ENCODE results near the gene C5orf15. TPM values are rescaled to one million over a fixed set of nuclear protein-coding genes. Genes with fewer than 3 reads are reported as not detected.

Gene C5orf15
- total and polyA plus RNA-seq, 4 donors, result 21.6 to 118 (median 40.0) TPM

DNA sequence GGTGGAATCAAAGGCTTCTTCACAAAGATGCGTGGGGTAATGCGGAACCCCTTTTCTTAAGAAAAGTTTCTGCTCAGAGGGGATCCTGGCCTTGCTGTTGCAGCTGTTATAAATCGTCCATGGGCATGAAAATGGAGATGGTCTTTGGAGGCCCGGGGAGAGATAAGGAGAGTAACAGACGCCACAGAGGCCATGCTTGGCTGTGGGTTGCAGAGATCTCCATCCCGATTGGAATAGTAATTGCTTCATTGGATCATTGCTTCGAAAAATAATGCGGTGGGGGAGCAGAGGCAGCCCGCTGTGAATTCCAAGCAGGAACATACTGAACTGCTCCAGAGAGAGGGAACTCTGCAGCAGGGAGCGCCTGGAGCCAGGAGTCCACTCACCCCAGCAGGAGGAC is 55.5 kb downstream of the C5orf15 start:
- no peak for DNase-seq
- no peaks in the 10 kb centered on the region for H3K27me3 ChIP-seq (ENCODE audit: control insufficient read depth in 3 of 3, insufficient read depth in 3 of 3, low read length in 2 of 3)
- no peak overlapping the region for H3K27ac ChIP-seq (ENCODE audit: low read depth in 1 of 2, low read length in 1 of 2)
- 84 to 94% methylated on average over 10 of the region's 10 CpGs for WGBS, 2 donors
- H3K36me3 ChIP-seq (ENCODE audit: control insufficient read depth in 4 of 4, insufficient read depth in 4 of 4, low read length in 4 of 4), result no peaks in the 10 kb centered on the region
- ATAC-seq (ENCODE audit: insufficient read depth, low FRiP score), result no peak
- TF ChIP-seq, protein P1, sequence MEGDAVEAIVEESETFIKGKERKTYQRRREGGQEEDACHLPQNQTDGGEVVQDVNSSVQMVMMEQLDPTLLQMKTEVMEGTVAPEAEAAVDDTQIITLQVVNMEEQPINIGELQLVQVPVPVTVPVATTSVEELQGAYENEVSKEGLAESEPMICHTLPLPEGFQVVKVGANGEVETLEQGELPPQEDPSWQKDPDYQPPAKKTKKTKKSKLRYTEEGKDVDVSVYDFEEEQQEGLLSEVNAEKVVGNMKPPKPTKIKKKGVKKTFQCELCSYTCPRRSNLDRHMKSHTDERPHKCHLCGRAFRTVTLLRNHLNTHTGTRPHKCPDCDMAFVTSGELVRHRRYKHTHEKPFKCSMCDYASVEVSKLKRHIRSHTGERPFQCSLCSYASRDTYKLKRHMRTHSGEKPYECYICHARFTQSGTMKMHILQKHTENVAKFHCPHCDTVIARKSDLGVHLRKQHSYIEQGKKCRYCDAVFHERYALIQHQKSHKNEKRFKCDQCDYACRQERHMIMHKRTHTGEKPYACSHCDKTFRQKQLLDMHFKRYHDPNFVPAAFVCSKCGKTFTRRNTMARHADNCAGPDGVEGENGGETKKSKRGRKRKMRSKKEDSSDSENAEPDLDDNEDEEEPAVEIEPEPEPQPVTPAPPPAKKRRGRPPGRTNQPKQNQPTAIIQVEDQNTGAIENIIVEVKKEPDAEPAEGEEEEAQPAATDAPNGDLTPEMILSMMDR (IDR thresholded peaks at IDR 0.05; ENCODE audit: control extremely low read depth, extremely low read depth), result no peak
- H3K9me3 ChIP-seq (ENCODE audit: control insufficient read depth in 4 of 4, insufficient read depth in 3 of 4, low read length in 3 of 4), result no peaks in the 10 kb centered on the region
- no peak overlapping the region for H3K4me3 ChIP-seq
- H3K4me1 ChIP-seq (ENCODE audit: control insufficient read depth in 5 of 5, insufficient read depth in 5 of 5, low read length in 5 of 5), result peaks cover 0 to 18% (median 0%) of the 10 kb centered on the region in 5 donors
- no peak overlapping the region for H3K9ac ChIP-seq (ENCODE audit: insufficient read depth in 1 of 2, low read length in 2 of 2)

DNA sequence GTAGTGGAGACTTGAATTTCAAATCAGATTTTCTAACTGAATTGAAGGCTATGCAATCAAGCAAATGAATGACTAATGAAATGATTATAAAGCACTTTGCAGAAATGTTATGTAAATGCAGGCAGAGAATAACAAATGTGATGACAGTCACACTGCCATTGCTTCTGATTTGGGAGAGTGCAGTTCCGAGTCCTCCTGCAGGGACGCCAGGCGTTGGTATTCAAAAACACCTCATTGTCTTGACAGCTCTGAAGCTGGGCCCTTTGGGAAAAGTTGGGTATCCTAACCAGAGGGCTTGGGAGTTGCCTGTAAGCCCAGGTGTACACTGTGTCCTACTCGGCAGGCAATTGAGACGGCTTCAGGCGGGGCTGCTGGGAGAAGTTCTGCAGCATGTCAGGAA is 57.9 kb downstream of the C5orf15 start:
- Histone ChIP-seq H3K36me3 (ENCODE audit: control insufficient read depth in 4 of 4, insufficient read depth in 4 of 4, low read length in 4 of 4) (no peaks in the 10 kb centered on the region), H3K9me3 (ENCODE audit: control insufficient read depth in 4 of 4, insufficient read depth in 3 of 4, low read length in 3 of 4) (no peaks in the 10 kb centered on the region), H3K9ac (ENCODE audit: insufficient read depth in 1 of 2, low read length in 2 of 2) (no peak overlapping the region), H3K4me1 (ENCODE audit: control insufficient read depth in 5 of 5, insufficient read depth in 5 of 5, low read length in 5 of 5) (peaks cover 0 to 18% (median 0%) of the 10 kb centered on the region in 5 donors), H3K27me3 (ENCODE audit: control insufficient read depth in 3 of 3, insufficient read depth in 3 of 3, low read length in 2 of 3) (no peaks in the 10 kb centered on the region), H3K4me3 (no peak overlapping the region), H3K27ac (ENCODE audit: low read depth in 1 of 2, low read length in 1 of 2) (no peak overlapping the region)
- ATAC-seq (ENCODE audit: insufficient read depth, low FRiP score) (no peak), DNase-seq (peak; percentile 60 to 73 (median 63))
- WGBS, 2 donors, result 64 to 72% methylated on average over 6 of the region's 6 CpGs
- TF ChIP-seq, protein P1 (IDR thresholded peaks at IDR 0.05; ENCODE audit: control extremely low read depth, extremely low read depth), result no peak

DNA sequence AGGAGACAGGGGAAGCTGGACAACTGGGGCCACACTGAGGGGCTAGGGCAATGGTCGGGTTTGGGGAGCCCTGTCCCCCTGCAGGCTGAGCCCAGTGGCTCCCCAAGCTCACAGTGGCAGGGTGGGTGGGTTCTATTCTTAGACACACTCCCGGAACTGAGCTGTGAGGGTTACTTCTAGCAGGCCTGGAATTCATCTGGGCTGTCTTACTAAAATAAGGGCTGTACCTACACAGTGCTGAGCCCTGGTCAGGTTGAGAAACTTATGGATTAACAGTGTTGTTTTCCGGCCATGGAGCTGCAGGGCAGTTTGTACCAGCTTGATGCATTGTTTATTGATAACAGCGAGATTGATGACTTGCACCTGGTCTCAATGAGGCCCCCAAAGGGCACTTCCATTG is 58.8 kb downstream of the C5orf15 start:
- no peaks in the 10 kb centered on the region for H3K9me3 ChIP-seq (ENCODE audit: control insufficient read depth in 4 of 4, insufficient read depth in 3 of 4, low read length in 3 of 4)
- no peak overlapping the region for H3K27ac ChIP-seq (ENCODE audit: low read depth in 1 of 2, low read length in 1 of 2)
- no peak overlapping the region for H3K4me3 ChIP-seq
- DNase-seq, result peak in 1 of 3 donors; percentile 11
- H3K36me3 ChIP-seq (ENCODE audit: control insufficient read depth in 4 of 4, insufficient read depth in 4 of 4, low read length in 4 of 4), result no peaks in the 10 kb centered on the region
- H3K4me1 ChIP-seq (ENCODE audit: control insufficient read depth in 5 of 5, insufficient read depth in 5 of 5, low read length in 5 of 5), result peaks cover 0 to 18% (median 0%) of the 10 kb centered on the region in 5 donors
- no peak for ATAC-seq (ENCODE audit: insufficient read depth, low FRiP score)
- H3K27me3 ChIP-seq (ENCODE audit: control insufficient read depth in 3 of 3, insufficient read depth in 3 of 3, low read length in 2 of 3), result no peaks in the 10 kb centered on the region
- 79 to 84% methylated on average over 4 of the region's 4 CpGs for WGBS, 2 donors
- H3K9ac ChIP-seq (ENCODE audit: insufficient read depth in 1 of 2, low read length in 2 of 2), result no peak overlapping the region
- TF ChIP-seq, protein P1 (IDR thresholded peaks at IDR 0.05; ENCODE audit: control extremely low read depth, extremely low read depth), result no peak

DNA sequence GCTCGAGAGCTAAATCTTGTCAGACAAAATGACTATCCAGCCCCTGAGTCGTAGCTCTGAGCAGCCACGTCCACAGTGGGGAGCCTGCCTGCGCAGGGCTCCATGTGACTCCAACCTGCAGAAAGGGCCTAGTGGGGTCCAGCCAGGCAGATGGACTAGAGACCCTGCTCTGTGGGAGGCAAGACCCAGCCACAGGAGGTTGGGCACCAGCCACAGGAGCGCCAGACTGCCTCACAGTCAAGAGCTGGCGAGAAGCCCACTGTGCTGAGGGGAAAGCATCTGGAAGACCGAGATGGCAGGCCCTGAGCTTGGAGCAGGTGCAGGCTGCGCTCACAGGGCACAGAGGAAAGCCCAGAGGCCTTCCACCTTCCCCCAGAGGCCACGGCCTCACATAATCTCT is 61.4 kb downstream of the C5orf15 start:
- Histone ChIP-seq H3K4me3 (no peak overlapping the region), H3K27me3 (ENCODE audit: control insufficient read depth in 3 of 3, insufficient read depth in 3 of 3, low read length in 2 of 3) (no peaks in the 10 kb centered on the region), H3K9me3 (ENCODE audit: control insufficient read depth in 4 of 4, insufficient read depth in 3 of 4, low read length in 3 of 4) (no peaks in the 10 kb centered on the region), H3K27ac (ENCODE audit: low read depth in 1 of 2, low read length in 1 of 2) (no peak overlapping the region), H3K36me3 (ENCODE audit: control insufficient read depth in 4 of 4, insufficient read depth in 4 of 4, low read length in 4 of 4) (no peaks in the 10 kb centered on the region), H3K9ac (ENCODE audit: insufficient read depth in 1 of 2, low read length in 2 of 2) (no peak overlapping the region), H3K4me1 (ENCODE audit: control insufficient read depth in 5 of 5, insufficient read depth in 5 of 5, low read length in 5 of 5) (peaks cover 0 to 18% (median 0%) of the 10 kb centered on the region in 5 donors)
- no peak for DNase-seq
- TF ChIP-seq, protein P1 (IDR thresholded peaks at IDR 0.05; ENCODE audit: control extremely low read depth, extremely low read depth), result no peak
- 85 to 87% methylated on average over 9 of the region's 9 CpGs for WGBS, 2 donors
- ATAC-seq (ENCODE audit: insufficient read depth, low FRiP score), result no peak

All from lung (tissue), 12 donors.